ENCODE results near the gene STING1. TPM values are rescaled to one million over a fixed set of nuclear protein-coding genes. Genes with fewer than 3 reads are reported as not detected.
"Not testable (repeated sequence)": the region's sequence is repeated elsewhere in the genome, so short reads cannot be mapped to it uniquely, and the experiment has no call there.

Gene STING1
- total RNA-seq (2014; rRNA removed; shearing (Covaris generic)) = 0.15 and 0.21 TPM in 2 replicates

GRCh38 chr5:139482050-139482889, at the start of gene STING1:
Gene STING1 (minus strand): TSS chr5:139482758. CDS start chr5:139481704, 1,054 bp downstream.
- Histone ChIP-seq H3K27me3 (ENCODE audit: control insufficient read depth, insufficient read depth, low read length) (no peaks in the 10 kb centered on the region), H3K36me3 (replicated peaks; ENCODE audit: control insufficient read depth, insufficient read depth, low read length) (no peaks in the 10 kb centered on the region), H3K4me3 (ENCODE audit: insufficient read depth, low read depth, low read length) (no peak within 1 kb of the TSS)
- no peak for DNase-seq

- no peaks in the 10 kb centered on the region for H3K36me3 ChIP-seq (replicated peaks; ENCODE audit: control insufficient read depth, insufficient read depth, low read length)
- no peak overlapping the region for H3K4me3 ChIP-seq (ENCODE audit: insufficient read depth, low read depth, low read length)
- no peak for DNase-seq
- no peaks in the 10 kb centered on the region for H3K27me3 ChIP-seq (ENCODE audit: control insufficient read depth, insufficient read depth, low read length)
These were observed 49.2 kb upstream of the STING1 start for GRCh38 chr5:139531772-139532169.

- not testable (repeated sequence) for DNase-seq; H3K4me3 ChIP-seq (ENCODE audit: insufficient read depth, low read depth, low read length); H3K36me3 ChIP-seq (replicated peaks; ENCODE audit: control insufficient read depth, insufficient read depth, low read length); H3K27me3 ChIP-seq (ENCODE audit: control insufficient read depth, insufficient read depth, low read length)
These were observed 47.5 kb upstream of the STING1 start for GRCh38 chr5:139530079-139530478.

- H3K4me3 ChIP-seq (ENCODE audit: insufficient read depth, low read depth, low read length); H3K36me3 ChIP-seq (replicated peaks; ENCODE audit: control insufficient read depth, insufficient read depth, low read length); DNase-seq; H3K27me3 ChIP-seq (ENCODE audit: control insufficient read depth, insufficient read depth, low read length): not testable (repeated sequence)
These were observed 46.1 kb upstream of the STING1 start for GRCh38 chr5:139528695-139529094.

GRCh38 chr5:139527896-139528467, 45.4 kb upstream of the STING1 start:
- not testable (repeated sequence) for H3K27me3 ChIP-seq (ENCODE audit: control insufficient read depth, insufficient read depth, low read length); DNase-seq; H3K4me3 ChIP-seq (ENCODE audit: insufficient read depth, low read depth, low read length); H3K36me3 ChIP-seq (replicated peaks; ENCODE audit: control insufficient read depth, insufficient read depth, low read length)

GRCh38 chr5:139527090-139527470, 44.5 kb upstream of the STING1 start:
- not testable (repeated sequence) for H3K36me3 ChIP-seq (replicated peaks; ENCODE audit: control insufficient read depth, insufficient read depth, low read length); H3K4me3 ChIP-seq (ENCODE audit: insufficient read depth, low read depth, low read length); H3K27me3 ChIP-seq (ENCODE audit: control insufficient read depth, insufficient read depth, low read length); DNase-seq

- not testable (repeated sequence) for DNase-seq; H3K36me3 ChIP-seq (replicated peaks; ENCODE audit: control insufficient read depth, insufficient read depth, low read length); H3K4me3 ChIP-seq (ENCODE audit: insufficient read depth, low read depth, low read length); H3K27me3 ChIP-seq (ENCODE audit: control insufficient read depth, insufficient read depth, low read length)
These were observed 43.9 kb upstream of the STING1 start for GRCh38 chr5:139526309-139527089.

GRCh38 chr5:139525586-139526308, 43.2 kb upstream of the STING1 start:
- not testable (repeated sequence) for H3K4me3 ChIP-seq (ENCODE audit: insufficient read depth, low read depth, low read length); H3K27me3 ChIP-seq (ENCODE audit: control insufficient read depth, insufficient read depth, low read length); H3K36me3 ChIP-seq (replicated peaks; ENCODE audit: control insufficient read depth, insufficient read depth, low read length); DNase-seq

- Histone ChIP-seq H3K36me3 (replicated peaks; ENCODE audit: control insufficient read depth, insufficient read depth, low read length) (no peaks in the 10 kb centered on the region), H3K27me3 (ENCODE audit: control insufficient read depth, insufficient read depth, low read length) (no peaks in the 10 kb centered on the region), H3K4me3 (ENCODE audit: insufficient read depth, low read depth, low read length) (no peak overlapping the region)
- peak; percentile 27 for DNase-seq
These were observed 42.5 kb upstream of the STING1 start for GRCh38 chr5:139524940-139525585.

- peak; percentile 63 for DNase-seq
- H3K4me3 ChIP-seq (ENCODE audit: insufficient read depth, low read depth, low read length) = no peak overlapping the region
- no peaks in the 10 kb centered on the region for H3K27me3 ChIP-seq (ENCODE audit: control insufficient read depth, insufficient read depth, low read length)
- H3K36me3 ChIP-seq (replicated peaks; ENCODE audit: control insufficient read depth, insufficient read depth, low read length) = no peaks in the 10 kb centered on the region
These were observed 41.9 kb upstream of the STING1 start for GRCh38 chr5:139524446-139524845.

- no peaks in the 10 kb centered on the region for H3K36me3 ChIP-seq (replicated peaks; ENCODE audit: control insufficient read depth, insufficient read depth, low read length)
- no peaks in the 10 kb centered on the region for H3K27me3 ChIP-seq (ENCODE audit: control insufficient read depth, insufficient read depth, low read length)
- DNase-seq = peak; percentile 82
- no peak overlapping the region for H3K4me3 ChIP-seq (ENCODE audit: insufficient read depth, low read depth, low read length)
These were observed 41.3 kb upstream of the STING1 start for GRCh38 chr5:139523635-139524445.

- Histone ChIP-seq H3K36me3 (replicated peaks; ENCODE audit: control insufficient read depth, insufficient read depth, low read length) (no peaks in the 10 kb centered on the region), H3K27me3 (ENCODE audit: control insufficient read depth, insufficient read depth, low read length) (no peaks in the 10 kb centered on the region), H3K4me3 (ENCODE audit: insufficient read depth, low read depth, low read length) (peak overlapping the region; percentile 44)
- peak; percentile 97 for DNase-seq
These were observed 35.4 kb upstream of the STING1 start for GRCh38 chr5:139517683-139518564.

GRCh38 chr5:139514486-139514856, 31.9 kb upstream of the STING1 start:
- H3K27me3 ChIP-seq (ENCODE audit: control insufficient read depth, insufficient read depth, low read length) = no peaks in the 10 kb centered on the region
- no peak overlapping the region for H3K4me3 ChIP-seq (ENCODE audit: insufficient read depth, low read depth, low read length)
- no peaks in the 10 kb centered on the region for H3K36me3 ChIP-seq (replicated peaks; ENCODE audit: control insufficient read depth, insufficient read depth, low read length)
- DNase-seq = no peak

Measured in H7 (cell line).